Fibroblast of pulmonary artery (primary cell): ENCODE data around the gene ATP6V1G2.
A peak's percentile ranks its signal among the peaks of the same experiment; 100 is the strongest.

Experiments
- DNase-seq: peaks from one replicate; pipeline ENCODE4 v3.0.0-alpha.2; 2010; ENCODE audit warnings: low read depth
- H3K4me3 ChIP-seq: replicated peaks from 2 replicates; pipeline ENCODE4 v1.5.1; 2011; ENCODE audit warnings: low read depth, mild to moderate bottlenecking, control low read depth, low read length, moderate library complexity
- CTCF ChIP-seq: IDR thresholded peaks from 2 replicates; pipeline ENCODE4 v1.5.1; 2011; ENCODE audit warnings: mild to moderate bottlenecking, control low read depth, low read length, inconsistent platforms; ENCODE audit errors: missing control alignments

Gene ATP6V1G2

GRCh38 chr6:31546958-31547726 lies 734 bp upstream of the ATP6V1G2 start, which contains the start of gene NFKBIL1:
NFKBIL1 (plus strand) TSS chr6:31547608; CDS start chr6:31547695, 87 bp downstream.
- no peak for TF ChIP-seq CTCF
- peak within 1 kb of the TSS; percentile 61 for H3K4me3 ChIP-seq
- DNase-seq, result peak; percentile 99

- no peak for TF ChIP-seq CTCF
- no peak for DNase-seq
- H3K4me3 ChIP-seq, result no peak overlapping the region
Observed at GRCh38 chr6:31545291-31545690, 1.1 kb downstream of the ATP6V1G2 start.

- no peak for DNase-seq
- TF ChIP-seq CTCF, result no peak
- no peak overlapping the region for H3K4me3 ChIP-seq
Observed at GRCh38 chr6:31544676-31545075, 1.7 kb downstream of the ATP6V1G2 start.

- DNase-seq, result no peak
- H3K4me3 ChIP-seq, result no peak overlapping the region
- no peak for TF ChIP-seq CTCF
Observed at GRCh38 chr6:31543639-31544038, 2.8 kb downstream of the ATP6V1G2 start.

GRCh38 chr6:31541658-31542521 lies 4.5 kb downstream of the ATP6V1G2 start, which contains the start of gene DDX39B:
DDX39B (minus strand) TSS chr6:31542003; CDS start chr6:31540532, 1,471 bp downstream.
- no peak for TF ChIP-seq CTCF
- H3K4me3 ChIP-seq, result peak within 1 kb of the TSS; percentile 68
- peak; percentile 98 for DNase-seq

GRCh38 chr6:31541059-31541657 lies 5.2 kb downstream of the ATP6V1G2 start:
- TF ChIP-seq CTCF, result no peak
- DNase-seq, result peak; percentile 71
- peak overlapping the region; percentile 68 for H3K4me3 ChIP-seq
